KOPT-K1 (cell line): ENCODE measurements around the gene SAMD8.
"Not testable (repeated sequence)": the region's sequence is repeated elsewhere in the genome, so short reads cannot be mapped to it uniquely, and the experiment has no call there.

Experiments used
- H3K27ac ChIP-seq: fragments of 200-600 bp; sonication (generic); 2 replicates; pipeline ENCODE4 v1.5.1; 2016; ENCODE audit warnings: antibody characterized with exemption, mild to moderate bottlenecking, low read depth, low read length; ENCODE audit not compliant: poor library complexity, severe bottlenecking
- H3K36me3 ChIP-seq: fragments of 200-600 bp; sonication (generic); 2 replicates; pipeline ENCODE4 v1.5.1; 2017; ENCODE audit warnings: antibody characterized with exemption, mild to moderate bottlenecking, low read length, moderate library complexity; ENCODE audit not compliant: insufficient read depth
- H3K9me3 ChIP-seq: fragments of 200-600 bp; sonication (generic); 2 replicates; pipeline ENCODE4 v1.5.1; 2017; ENCODE audit warnings: antibody characterized with exemption, low read length, mild to moderate bottlenecking; ENCODE audit not compliant: insufficient read depth, poor library complexity, severe bottlenecking

SAMD8 gene

GRCh38 chr10:75179657-75180177 lies 68.3 kb downstream of the SAMD8 start:
- H3K9me3 ChIP-seq = no peaks in the 10 kb centered on the region
- H3K27ac ChIP-seq = no peak overlapping the region

GRCh38 chr10:75180592-75180991 lies 69.1 kb downstream of the SAMD8 start:
- Histone ChIP-seq H3K27ac (no peak overlapping the region), H3K36me3 (peaks cover 27% of the 10 kb centered on the region), H3K9me3 (no peaks in the 10 kb centered on the region)

More at GRCh38 chr10:75179657-75180177, 68.3 kb downstream of the SAMD8 start:
- H3K36me3 ChIP-seq = peaks cover 27% of the 10 kb centered on the region

GRCh38 chr10:75181073-75181472 lies 69.6 kb downstream of the SAMD8 start:
- H3K27ac ChIP-seq = no peak overlapping the region
- no peaks in the 10 kb centered on the region for H3K9me3 ChIP-seq
- peaks cover 24% of the 10 kb centered on the region for H3K36me3 ChIP-seq

GRCh38 chr10:75186310-75186709 lies 74.9 kb downstream of the SAMD8 start:
- no peak overlapping the region for H3K27ac ChIP-seq
- H3K9me3 ChIP-seq = no peaks in the 10 kb centered on the region
- no peaks in the 10 kb centered on the region for H3K36me3 ChIP-seq

- H3K36me3 ChIP-seq = no peaks in the 10 kb centered on the region
- H3K9me3 ChIP-seq = no peaks in the 10 kb centered on the region
- no peak overlapping the region for H3K27ac ChIP-seq
These were observed 76.5 kb downstream of the SAMD8 start for GRCh38 chr10:75187961-75188426.

- not testable (repeated sequence) for H3K9me3 ChIP-seq, H3K27ac ChIP-seq
These were observed 77.1 kb downstream of the SAMD8 start for GRCh38 chr10:75188522-75188921.

GRCh38 chr10:75189266-75190096 lies 78.0 kb downstream of the SAMD8 start:
- Histone ChIP-seq H3K27ac (no peak overlapping the region), H3K36me3 (no peaks in the 10 kb centered on the region), H3K9me3 (no peaks in the 10 kb centered on the region)

More at GRCh38 chr10:75188522-75188921, 77.1 kb downstream of the SAMD8 start:
- H3K36me3 ChIP-seq = not testable (repeated sequence)

- H3K27ac ChIP-seq = no peak overlapping the region
These were observed 80.5 kb downstream of the SAMD8 start for GRCh38 chr10:75191821-75192568.

GRCh38 chr10:75194625-75195024 lies 83.2 kb downstream of the SAMD8 start:
- H3K9me3 ChIP-seq, H3K27ac ChIP-seq, H3K36me3 ChIP-seq: not testable (repeated sequence)

More at GRCh38 chr10:75191821-75192568, 80.5 kb downstream of the SAMD8 start:
- Histone ChIP-seq H3K9me3 (no peaks in the 10 kb centered on the region), H3K36me3 (no peaks in the 10 kb centered on the region)

GRCh38 chr10:75195035-75195763 lies 83.7 kb downstream of the SAMD8 start:
- no peak overlapping the region for H3K27ac ChIP-seq
- no peaks in the 10 kb centered on the region for H3K36me3 ChIP-seq
- H3K9me3 ChIP-seq = no peaks in the 10 kb centered on the region

- no peak overlapping the region for H3K27ac ChIP-seq
- no peaks in the 10 kb centered on the region for H3K36me3 ChIP-seq
- H3K9me3 ChIP-seq = no peaks in the 10 kb centered on the region
These were observed 85.6 kb downstream of the SAMD8 start for GRCh38 chr10:75197066-75197465.

- H3K36me3 ChIP-seq = no peaks in the 10 kb centered on the region
- no peak overlapping the region for H3K27ac ChIP-seq
- H3K9me3 ChIP-seq = no peaks in the 10 kb centered on the region
These were observed 86.5 kb downstream of the SAMD8 start for GRCh38 chr10:75197906-75198305.

- not testable (repeated sequence) for H3K27ac ChIP-seq, H3K36me3 ChIP-seq, H3K9me3 ChIP-seq
These were observed 88.5 kb downstream of the SAMD8 start for GRCh38 chr10:75199949-75200348.

GRCh38 chr10:75201793-75202307 lies 90.4 kb downstream of the SAMD8 start:
- no peaks in the 10 kb centered on the region for H3K9me3 ChIP-seq
- no peak overlapping the region for H3K27ac ChIP-seq
- H3K36me3 ChIP-seq = no peaks in the 10 kb centered on the region
